Thyroid gland (tissue), 4 donors: ENCODE measurements around the gene PAEP. TPM values are rescaled to one million over a fixed set of nuclear protein-coding genes. Genes with fewer than 3 reads are reported as not detected.

Experiments used
- DNase-seq, 2 donors: peaks; one replicate each; pipeline ENCODE4 v3.0.0-alpha.2; 2019
- H3K27ac ChIP-seq, 3 donors: fragments of 200-600 bp; sonication (generic); 1 replicate in 2 of 3; 2 replicates in 1 of 3; pipeline ENCODE4 v1.5.1; 2016 to 2019; ENCODE audit warnings: mild to moderate bottlenecking in 1 of 3, moderate library complexity in 1 of 3
- H3K27me3 ChIP-seq: fragments of 200-600 bp; sonication (generic); one replicate; pipeline ENCODE4 v1.5.1; 2019
- H3K36me3 ChIP-seq, 2 donors: fragments of 200-600 bp; sonication (generic); one replicate each; pipeline ENCODE4 v1.5.1; 2016 to 2019
- H3K4me1 ChIP-seq, 2 donors: fragments of 200-600 bp; sonication (generic); one replicate each; pipeline ENCODE4 v1.5.1; 2017 to 2019
- H3K4me3 ChIP-seq, 3 donors: fragments of 200-600 bp; sonication (generic); replicated peaks in 1 of 3; 1 replicate in 2 of 3; 2 replicates in 1 of 3; pipeline ENCODE4 v1.5.1; 2016; ENCODE audit warnings: mild to moderate bottlenecking in 1 of 3
- H3K9me3 ChIP-seq: fragments of 200-600 bp; sonication (generic); one replicate; pipeline ENCODE4 v1.5.1; 2017
- POLR2A ChIP-seq, 2 donors: fragments of 450-650 bp; IDR thresholded peaks; one replicate each; pipeline ENCODE4 v1.6.1; 2017; ENCODE audit warnings: antibody characterized with exemption in 2 of 2, mild to moderate bottlenecking in 2 of 2, moderate library complexity in 1 of 2
- WGBS, 2 donors: methylation state at CpG; one replicate each; pipeline ENCODE4 v1.1.5; 2017; 5-methylcytosine and 5-hydroxymethylcytosine counted together
- intact Hi-C: fragments of 100-400 bp; cut with DNase I; formaldehyde crosslinking; loops from one replicate; pipeline ENCODE4 v1.15.1; 2023
- total RNA-seq, 4 donors: library from RNA; depleted of rRNA; stranded (reverse); fragments of >200 nt; gene quantifications; one replicate each; pipeline ENCODE4 v1.2.3, GENCODE V29; 2016
- TF ChIP-seq, protein P1 (sequence below), 6 experiments: fragments of 200-600 bp in 3 of 6; fragments of 450-650 bp in 3 of 6; sonication (generic) in 3 of 6; IDR thresholded peaks; one replicate each; pipeline ENCODE4 v1.5.1; 2016 to 2019; ENCODE audit warnings: antibody characterized with exemption in 6 of 6, mild to moderate bottlenecking in 2 of 6, inconsistent platforms in 1 of 6, moderate library complexity in 1 of 6

The PAEP gene
- total RNA-seq, 4 donors from 2014 or later, result not detected

DNA sequence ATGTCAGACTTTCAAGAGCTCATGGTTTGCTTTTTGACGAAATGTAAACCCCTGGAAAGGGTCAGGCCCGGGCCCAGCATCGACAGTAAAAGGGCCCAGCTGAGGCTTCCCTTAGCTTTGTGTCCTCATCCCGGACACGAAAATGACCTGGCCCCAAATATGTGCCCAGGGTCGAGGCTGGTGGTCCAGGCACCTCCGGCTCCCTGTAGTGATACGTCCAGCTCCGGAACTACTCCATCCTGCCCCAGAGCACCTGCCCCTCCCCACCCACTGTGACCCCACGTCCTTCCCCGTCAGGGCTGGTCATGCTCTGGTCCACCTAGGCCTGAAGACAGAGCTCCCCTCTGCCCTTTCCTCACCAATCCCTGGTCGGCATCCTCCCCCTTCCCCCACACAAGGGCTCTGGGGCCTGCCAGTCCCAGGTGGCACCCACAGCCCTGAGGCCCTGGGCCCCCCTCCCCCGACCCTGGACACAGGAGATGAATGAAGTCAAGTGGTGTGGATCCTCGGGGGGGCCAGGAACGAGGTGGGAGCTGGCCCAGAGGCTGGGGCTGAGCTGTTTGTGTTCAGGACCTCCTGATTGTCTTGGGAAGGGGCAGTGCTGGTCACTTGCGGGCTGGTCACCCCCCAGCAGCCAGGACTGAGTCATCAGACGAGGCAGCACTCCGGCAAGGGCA lies 9.4 kb upstream of the PAEP start:
- no peak for DNase-seq
- TF ChIP-seq POLR2A (IDR thresholded peaks at IDR 0.05), result no peak
- TF ChIP-seq, protein P1, sequence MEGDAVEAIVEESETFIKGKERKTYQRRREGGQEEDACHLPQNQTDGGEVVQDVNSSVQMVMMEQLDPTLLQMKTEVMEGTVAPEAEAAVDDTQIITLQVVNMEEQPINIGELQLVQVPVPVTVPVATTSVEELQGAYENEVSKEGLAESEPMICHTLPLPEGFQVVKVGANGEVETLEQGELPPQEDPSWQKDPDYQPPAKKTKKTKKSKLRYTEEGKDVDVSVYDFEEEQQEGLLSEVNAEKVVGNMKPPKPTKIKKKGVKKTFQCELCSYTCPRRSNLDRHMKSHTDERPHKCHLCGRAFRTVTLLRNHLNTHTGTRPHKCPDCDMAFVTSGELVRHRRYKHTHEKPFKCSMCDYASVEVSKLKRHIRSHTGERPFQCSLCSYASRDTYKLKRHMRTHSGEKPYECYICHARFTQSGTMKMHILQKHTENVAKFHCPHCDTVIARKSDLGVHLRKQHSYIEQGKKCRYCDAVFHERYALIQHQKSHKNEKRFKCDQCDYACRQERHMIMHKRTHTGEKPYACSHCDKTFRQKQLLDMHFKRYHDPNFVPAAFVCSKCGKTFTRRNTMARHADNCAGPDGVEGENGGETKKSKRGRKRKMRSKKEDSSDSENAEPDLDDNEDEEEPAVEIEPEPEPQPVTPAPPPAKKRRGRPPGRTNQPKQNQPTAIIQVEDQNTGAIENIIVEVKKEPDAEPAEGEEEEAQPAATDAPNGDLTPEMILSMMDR (IDR thresholded peaks at IDR 0.05), result no peak
- H3K27me3 ChIP-seq, result no peaks in the 10 kb centered on the region
- no peak overlapping the region for H3K4me3 ChIP-seq
- 74 to 75% methylated on average over 13 to 18 of the region's 18 CpGs for WGBS, 2 donors
- intact Hi-C loops, result no loop called here
- no peaks in the 10 kb centered on the region for H3K36me3 ChIP-seq
- no peaks in the 10 kb centered on the region for H3K9me3 ChIP-seq
- no peak overlapping the region for H3K27ac ChIP-seq
- no peaks in the 10 kb centered on the region for H3K4me1 ChIP-seq

DNA sequence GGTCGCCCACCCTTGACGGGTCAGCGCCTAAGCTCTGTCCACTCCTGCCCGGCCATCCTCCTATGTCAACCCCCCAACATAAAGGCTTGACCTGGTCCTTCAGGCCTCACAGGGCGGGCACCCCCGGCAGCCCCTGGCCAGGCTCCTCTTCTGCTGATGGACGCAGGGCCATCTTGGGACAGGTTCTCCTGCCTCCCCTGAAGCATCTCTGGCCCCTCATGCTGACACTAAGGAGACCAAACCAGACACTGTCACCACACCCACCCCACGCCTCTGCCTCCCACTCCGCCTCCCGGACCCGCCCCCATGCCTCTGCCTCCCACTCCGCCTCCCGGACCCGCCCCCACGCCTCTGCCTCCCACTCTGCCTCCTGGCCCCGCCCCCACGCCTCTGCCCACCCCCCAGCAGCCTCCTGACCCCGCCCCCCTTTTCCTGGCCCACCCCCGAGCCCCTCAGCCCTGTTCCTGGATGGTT lies 8.8 kb upstream of the PAEP start:
- no peaks in the 10 kb centered on the region for H3K27me3 ChIP-seq
- H3K4me3 ChIP-seq, result no peak overlapping the region
- no peak for DNase-seq
- intact Hi-C loops, result no loop called here
- H3K4me1 ChIP-seq, result no peaks in the 10 kb centered on the region
- WGBS, 2 donors, result 81 to 94% methylated on average over 14 to 18 of the region's 19 CpGs
- H3K36me3 ChIP-seq, result no peaks in the 10 kb centered on the region
- TF ChIP-seq, protein P1 (IDR thresholded peaks at IDR 0.05), result no peak
- no peak for TF ChIP-seq POLR2A (IDR thresholded peaks at IDR 0.05)
- H3K27ac ChIP-seq, result no peak overlapping the region
- H3K9me3 ChIP-seq, result no peaks in the 10 kb centered on the region

DNA sequence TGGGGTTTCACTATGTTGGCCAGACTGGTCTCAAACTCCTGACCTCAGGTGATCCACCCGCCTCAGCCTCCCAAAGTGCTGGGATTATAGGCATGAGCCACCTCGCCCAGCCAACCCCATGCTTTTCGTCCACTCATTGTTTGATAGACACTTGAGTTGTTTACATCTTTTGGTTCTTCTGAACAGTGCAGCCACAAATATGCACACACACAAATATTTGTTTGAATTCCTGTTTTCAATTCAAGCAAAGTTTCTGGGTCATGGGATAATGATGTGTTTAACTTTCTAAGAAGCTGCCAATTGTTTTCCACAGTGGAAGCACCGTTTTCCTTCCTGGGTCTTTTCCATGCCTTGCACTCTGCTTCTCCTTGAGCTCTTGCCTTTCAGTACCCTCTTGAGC lies 6.8 kb upstream of the PAEP start:
- Histone ChIP-seq H3K9me3 (no peaks in the 10 kb centered on the region), H3K36me3 (no peaks in the 10 kb centered on the region), H3K4me3 (no peak overlapping the region), H3K27me3 (no peaks in the 10 kb centered on the region), H3K27ac (no peak overlapping the region), H3K4me1 (no peaks in the 10 kb centered on the region)
- TF ChIP-seq POLR2A (IDR thresholded peaks at IDR 0.05), result no peak
- TF ChIP-seq, protein P1 (IDR thresholded peaks at IDR 0.05), result no peak
- intact Hi-C loops, result no loop called here
- DNase-seq, result no peak
- WGBS, 2 donors, result 85 to 86% methylated on average over 4 of the region's 4 CpGs

DNA sequence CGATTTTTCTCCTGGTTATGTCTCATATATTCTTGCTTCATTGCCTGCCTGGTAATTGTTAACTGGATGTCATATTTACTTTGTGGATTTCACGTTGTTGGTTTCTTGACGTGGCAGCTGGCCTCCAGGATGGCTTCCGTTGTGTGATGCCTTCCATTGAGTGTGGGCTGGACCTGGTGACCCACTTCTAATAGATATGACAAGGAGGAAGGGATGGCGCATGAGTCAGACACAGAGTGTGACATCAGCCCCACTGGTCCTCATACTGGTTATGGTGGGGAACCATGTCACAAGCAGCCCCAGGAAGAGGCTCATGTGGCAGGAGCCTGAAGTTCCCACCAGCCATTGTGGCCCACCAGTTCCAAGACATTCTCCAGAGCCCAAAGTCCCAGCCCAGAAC lies 6.4 kb upstream of the PAEP start:
- Histone ChIP-seq H3K4me3 (no peak overlapping the region), H3K36me3 (no peaks in the 10 kb centered on the region), H3K27me3 (no peaks in the 10 kb centered on the region), H3K27ac (no peak overlapping the region), H3K9me3 (no peaks in the 10 kb centered on the region), H3K4me1 (no peaks in the 10 kb centered on the region)
- 85 to 90% methylated on average over 5 of the region's 5 CpGs for WGBS, 2 donors
- DNase-seq, result no peak
- TF ChIP-seq POLR2A (IDR thresholded peaks at IDR 0.05), result no peak
- TF ChIP-seq, protein P1 (IDR thresholded peaks at IDR 0.05), result no peak
- intact Hi-C loops, result no loop called here

DNA sequence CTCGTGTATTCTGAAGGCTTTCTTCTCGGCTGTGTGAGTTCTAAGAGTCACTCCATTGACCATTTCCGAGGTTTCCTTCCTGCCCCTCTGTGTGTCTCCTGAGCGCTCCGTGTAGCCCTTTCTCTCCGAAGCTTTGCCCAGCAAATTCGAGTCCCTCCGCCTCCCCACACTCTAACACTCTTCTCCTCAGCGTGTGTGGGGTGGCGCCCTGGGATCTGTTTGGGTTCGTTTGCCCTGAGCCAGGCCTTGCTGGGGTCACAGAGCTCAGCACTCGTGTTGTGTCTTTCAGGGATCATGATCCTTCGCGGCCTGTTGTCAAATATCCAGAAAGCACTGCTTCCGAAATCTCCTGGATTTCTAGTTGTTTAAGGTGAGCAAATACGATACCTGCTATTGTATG lies 5.6 kb upstream of the PAEP start:
- Histone ChIP-seq H3K27ac (no peak overlapping the region), H3K27me3 (no peaks in the 10 kb centered on the region), H3K4me1 (no peaks in the 10 kb centered on the region), H3K36me3 (no peaks in the 10 kb centered on the region), H3K9me3 (no peaks in the 10 kb centered on the region), H3K4me3 (no peak overlapping the region)
- intact Hi-C loops, result no loop called here
- WGBS, 2 donors, result 74 to 79% methylated on average over 16 of the region's 16 CpGs
- no peak for TF ChIP-seq POLR2A (IDR thresholded peaks at IDR 0.05)
- TF ChIP-seq, protein P1 (IDR thresholded peaks at IDR 0.05), result no peak
- DNase-seq, result no peak
